Nephron (organoid): ENCODE measurements around the gene ZNF496.
A peak's percentile ranks its signal among the peaks of the same experiment; 100 is the strongest.

Experiments used
- H3K27ac Mint-ChIP-seq, 3 experiments: 2 replicates each; pipeline ENCODE4 v1.8.0; 2020; ENCODE audit warnings: mixed read lengths in 3 of 3, mild to moderate bottlenecking in 2 of 3, moderate library complexity in 1 of 3
- H3K27me3 Mint-ChIP-seq: 2 replicates; pipeline ENCODE4 v1.8.0; 2021; ENCODE audit warnings: low read depth, mild to moderate bottlenecking, moderate library complexity, mixed read lengths
- H3K36me3 Mint-ChIP-seq: 2 replicates; pipeline ENCODE4 v1.8.0; 2020; ENCODE audit warnings: low read depth, mixed read lengths
- H3K4me1 Mint-ChIP-seq: 2 replicates; pipeline ENCODE4 v1.8.0; 2020; ENCODE audit warnings: mixed read lengths
- H3K4me3 Mint-ChIP-seq, 3 experiments: 2 replicates each; pipeline ENCODE4 v1.8.0; 2020; ENCODE audit warnings: mild to moderate bottlenecking in 3 of 3, mixed read lengths in 3 of 3, moderate library complexity in 2 of 3
- H3K9me3 Mint-ChIP-seq: 2 replicates; pipeline ENCODE4 v1.8.0; 2020; ENCODE audit warnings: mixed read lengths
- TF ChIP-seq, protein P1 (sequence below), 3 experiments: fragments of 200-600 bp; sonication (generic); IDR thresholded peaks; one replicate each; pipeline ENCODE4 v1.5.0; 2021; ENCODE audit warnings: antibody characterized with exemption in 3 of 3; ENCODE audit not compliant: unreplicated experiment in 3 of 3

ZNF496 gene

DNA sequence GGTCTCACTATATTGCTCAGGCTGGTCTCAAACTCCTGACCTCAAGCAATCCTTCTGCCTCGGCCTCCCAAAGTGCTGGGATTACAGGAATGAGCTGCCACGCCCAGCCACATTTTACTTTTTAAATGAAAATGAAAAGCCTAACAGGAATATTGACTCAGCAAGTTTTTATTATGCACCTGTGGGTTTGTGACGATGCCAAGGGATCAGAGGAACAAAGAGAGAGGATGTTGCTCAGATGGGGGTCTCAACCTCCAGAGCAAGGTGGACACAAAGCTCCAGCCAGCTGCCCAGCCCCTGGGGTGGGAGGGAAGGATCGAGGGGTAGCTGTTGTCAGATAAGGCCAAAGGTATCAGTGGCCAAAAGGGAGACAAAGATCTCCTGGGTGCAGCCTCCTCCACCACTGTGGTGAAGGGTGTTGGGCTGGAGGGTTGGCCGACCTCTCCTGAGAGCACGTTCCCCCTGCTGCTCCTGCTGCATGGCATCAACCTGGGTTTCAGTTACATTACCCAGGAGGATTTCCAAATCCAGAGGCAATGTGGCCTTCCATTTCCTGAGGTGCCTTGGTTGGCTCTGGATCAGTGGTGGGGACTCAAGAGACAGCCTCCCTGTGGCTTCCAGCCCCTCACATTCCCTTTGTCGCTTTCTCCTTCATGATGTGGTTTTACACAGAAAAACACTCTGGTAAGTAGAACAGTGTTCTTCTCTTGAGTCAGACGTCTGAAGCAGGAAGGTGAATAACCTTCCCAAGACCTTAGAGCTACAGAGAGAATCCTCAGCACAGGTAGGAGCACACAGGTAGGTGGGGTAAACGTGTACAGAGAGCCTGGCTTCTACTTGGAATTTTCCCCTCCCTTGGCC lies 34.2 kb downstream of the ZNF496 start:
- Mint-ChIP-seq H3K9me3 (no peaks in the 10 kb centered on the region), H3K4me1 (no peaks in the 10 kb centered on the region), H3K4me3 (no peak overlapping the region), H3K27ac (peak overlapping the region in 1 of 3 experiments; percentile 43), H3K36me3 (peaks cover 41% of the 10 kb centered on the region), H3K27me3 (no peaks in the 10 kb centered on the region)
- TF ChIP-seq, protein P1, sequence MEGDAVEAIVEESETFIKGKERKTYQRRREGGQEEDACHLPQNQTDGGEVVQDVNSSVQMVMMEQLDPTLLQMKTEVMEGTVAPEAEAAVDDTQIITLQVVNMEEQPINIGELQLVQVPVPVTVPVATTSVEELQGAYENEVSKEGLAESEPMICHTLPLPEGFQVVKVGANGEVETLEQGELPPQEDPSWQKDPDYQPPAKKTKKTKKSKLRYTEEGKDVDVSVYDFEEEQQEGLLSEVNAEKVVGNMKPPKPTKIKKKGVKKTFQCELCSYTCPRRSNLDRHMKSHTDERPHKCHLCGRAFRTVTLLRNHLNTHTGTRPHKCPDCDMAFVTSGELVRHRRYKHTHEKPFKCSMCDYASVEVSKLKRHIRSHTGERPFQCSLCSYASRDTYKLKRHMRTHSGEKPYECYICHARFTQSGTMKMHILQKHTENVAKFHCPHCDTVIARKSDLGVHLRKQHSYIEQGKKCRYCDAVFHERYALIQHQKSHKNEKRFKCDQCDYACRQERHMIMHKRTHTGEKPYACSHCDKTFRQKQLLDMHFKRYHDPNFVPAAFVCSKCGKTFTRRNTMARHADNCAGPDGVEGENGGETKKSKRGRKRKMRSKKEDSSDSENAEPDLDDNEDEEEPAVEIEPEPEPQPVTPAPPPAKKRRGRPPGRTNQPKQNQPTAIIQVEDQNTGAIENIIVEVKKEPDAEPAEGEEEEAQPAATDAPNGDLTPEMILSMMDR (IDR thresholded peaks at IDR 0.05; ENCODE audit: unreplicated experiment in 3 of 3): no peak

DNA sequence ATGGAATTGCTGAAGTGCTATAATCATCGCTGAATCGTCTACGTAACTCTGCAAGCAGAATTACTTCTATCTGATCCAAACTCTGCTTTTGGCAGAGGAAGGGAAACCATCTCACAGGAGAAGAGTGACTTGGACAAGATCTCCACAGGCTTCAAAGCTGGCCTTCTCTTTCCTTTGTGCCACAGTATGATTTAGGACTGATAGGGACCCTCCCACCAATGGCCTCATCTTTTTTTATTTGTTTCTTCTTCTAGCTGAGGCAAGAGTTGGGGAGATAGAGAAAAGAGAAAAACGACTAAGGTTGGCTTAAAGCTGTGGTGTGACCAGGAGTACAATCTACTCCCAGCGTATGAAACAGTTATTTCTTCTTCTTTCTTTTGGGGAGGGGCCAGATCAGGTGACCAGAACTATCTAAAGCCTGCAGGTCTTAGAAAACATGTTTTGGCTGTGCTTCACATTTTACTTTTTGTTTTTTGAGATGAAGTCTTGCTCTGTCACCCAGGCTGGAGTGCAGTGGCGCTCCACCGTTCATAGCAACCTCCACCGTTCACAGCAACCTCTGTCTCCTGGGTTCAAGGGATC lies 35.0 kb downstream of the ZNF496 start:
- H3K36me3 Mint-ChIP-seq: peaks cover 33% of the 10 kb centered on the region
- H3K4me3 Mint-ChIP-seq: no peak overlapping the region
- H3K27ac Mint-ChIP-seq: no peak overlapping the region
- TF ChIP-seq, protein P1 (IDR thresholded peaks at IDR 0.05; ENCODE audit: unreplicated experiment in 3 of 3): no peak
- H3K27me3 Mint-ChIP-seq: no peaks in the 10 kb centered on the region
- H3K9me3 Mint-ChIP-seq: peaks cover 3% of the 10 kb centered on the region
- no peaks in the 10 kb centered on the region for H3K4me1 Mint-ChIP-seq

DNA sequence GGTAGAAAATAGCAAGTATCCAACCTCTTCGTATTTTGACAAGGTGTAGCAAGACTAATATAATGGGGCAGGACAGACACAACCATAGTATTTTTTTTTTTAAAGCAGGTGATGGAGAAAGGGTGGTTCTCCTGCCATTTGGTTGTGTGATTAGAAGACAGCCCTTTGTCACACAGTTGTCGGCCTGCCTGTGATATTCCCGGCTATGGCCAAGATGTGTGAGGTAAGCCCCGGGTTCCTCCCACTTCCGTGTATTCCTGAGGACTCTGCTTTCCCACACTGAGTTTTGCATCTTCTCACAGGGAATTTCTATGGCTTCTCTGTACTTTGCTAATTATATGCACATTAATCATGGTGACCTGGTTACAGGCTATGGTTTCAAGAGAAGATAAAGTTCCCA lies 35.9 kb downstream of the ZNF496 start:
- H3K27ac Mint-ChIP-seq: no peak overlapping the region
- no peaks in the 10 kb centered on the region for H3K27me3 Mint-ChIP-seq
- TF ChIP-seq, protein P1 (IDR thresholded peaks at IDR 0.05; ENCODE audit: unreplicated experiment in 3 of 3): no peak
- H3K36me3 Mint-ChIP-seq: peaks cover 29% of the 10 kb centered on the region
- H3K9me3 Mint-ChIP-seq: peaks cover 3% of the 10 kb centered on the region
- H3K4me3 Mint-ChIP-seq: no peak overlapping the region
- H3K4me1 Mint-ChIP-seq: no peaks in the 10 kb centered on the region

DNA sequence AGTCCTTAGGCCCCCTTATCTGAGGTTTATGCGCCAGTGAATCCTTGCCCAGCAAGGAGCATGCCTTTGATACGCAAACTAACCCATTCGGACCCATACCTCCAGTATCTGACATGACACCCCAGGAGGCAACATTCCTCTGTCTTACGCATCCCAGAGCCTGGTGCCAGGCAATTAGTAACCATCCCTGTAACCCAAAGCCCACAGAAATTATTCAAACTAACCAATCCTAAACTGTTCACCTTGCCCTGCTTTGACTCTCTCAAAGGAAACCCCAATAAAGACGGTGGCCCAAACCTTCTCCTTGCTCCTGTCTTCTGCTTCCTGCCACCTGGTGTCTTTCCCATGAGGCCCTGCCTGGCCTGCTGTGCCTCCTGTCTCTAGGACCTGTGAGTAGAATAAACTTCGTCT lies 36.4 kb downstream of the ZNF496 start:
- Mint-ChIP-seq H3K27me3 (no peaks in the 10 kb centered on the region), H3K9me3 (peaks cover 3% of the 10 kb centered on the region), H3K36me3 (peaks cover 29% of the 10 kb centered on the region), H3K27ac (peak overlapping the region in 1 of 3 experiments; percentile 9), H3K4me3 (no peak overlapping the region), H3K4me1 (no peaks in the 10 kb centered on the region)
- TF ChIP-seq, protein P1 (IDR thresholded peaks at IDR 0.05; ENCODE audit: unreplicated experiment in 3 of 3): no peak

DNA sequence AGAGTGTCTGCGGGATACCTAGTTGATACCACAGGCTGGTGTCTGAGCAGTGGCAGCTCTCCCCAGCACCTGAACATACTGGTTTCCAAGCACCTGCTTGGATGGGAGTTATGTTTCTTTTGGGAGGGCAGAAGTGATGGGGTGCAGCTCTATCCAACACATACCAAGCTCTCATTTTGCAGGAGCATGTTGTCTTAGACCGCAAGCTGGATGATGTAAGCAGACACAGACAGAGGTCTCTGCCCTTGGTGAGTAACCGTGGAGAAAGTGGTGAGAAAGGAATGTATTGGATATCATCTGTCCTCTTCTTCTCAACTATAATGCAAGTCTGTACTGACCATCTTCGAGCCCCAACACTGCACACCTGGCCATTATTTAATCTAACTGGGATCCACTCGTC lies 37.4 kb downstream of the ZNF496 start:
- TF ChIP-seq, protein P1 (IDR thresholded peaks at IDR 0.05; ENCODE audit: unreplicated experiment in 3 of 3): no peak
- Mint-ChIP-seq H3K27ac (no peak overlapping the region), H3K36me3 (peaks cover 22% of the 10 kb centered on the region), H3K27me3 (no peaks in the 10 kb centered on the region), H3K4me3 (no peak overlapping the region), H3K4me1 (no peaks in the 10 kb centered on the region), H3K9me3 (peaks cover 7% of the 10 kb centered on the region)
